PC-9 (cell line): ENCODE measurements around the gene XXYLT1.

ENCODE experiments used
- EZH2 ChIP-seq: fragments of 200-600 bp; sonication (generic); IDR thresholded peaks from 2 replicates; pipeline ENCODE4 v1.8.0; 2017; ENCODE audit warnings: antibody characterized with exemption, low read depth
- TF ChIP-seq, protein P1 (sequence below): fragments of 200-600 bp; sonication (generic); conservative IDR thresholded peaks from 2 replicates; pipeline ENCODE4 v1.6.1; 2017; ENCODE audit warnings: mixed run types, antibody characterized with exemption, mild to moderate bottlenecking, moderate library complexity

DNA sequence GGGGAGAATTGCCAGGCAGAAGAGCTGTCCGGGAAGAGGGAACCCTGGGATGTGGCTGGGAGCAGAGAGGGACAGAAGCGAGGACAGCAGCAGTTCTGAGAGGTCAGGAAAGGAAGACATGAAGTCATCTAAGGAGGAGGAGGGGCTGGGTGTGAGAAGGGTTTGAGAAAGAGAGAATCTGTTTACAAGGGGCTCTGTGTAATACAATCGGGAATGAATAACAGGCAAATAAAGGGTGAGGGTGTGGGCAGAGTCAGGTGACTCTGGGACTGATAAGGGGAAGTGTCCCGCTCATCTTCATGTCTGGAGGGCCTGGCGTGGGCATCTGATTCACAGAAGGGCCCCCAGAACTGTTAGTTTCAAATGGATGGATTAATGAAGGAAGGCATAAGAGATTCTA lies 191.3 kb downstream of the XXYLT1 start:
- no peak for TF ChIP-seq EZH2
- TF ChIP-seq, protein P1, sequence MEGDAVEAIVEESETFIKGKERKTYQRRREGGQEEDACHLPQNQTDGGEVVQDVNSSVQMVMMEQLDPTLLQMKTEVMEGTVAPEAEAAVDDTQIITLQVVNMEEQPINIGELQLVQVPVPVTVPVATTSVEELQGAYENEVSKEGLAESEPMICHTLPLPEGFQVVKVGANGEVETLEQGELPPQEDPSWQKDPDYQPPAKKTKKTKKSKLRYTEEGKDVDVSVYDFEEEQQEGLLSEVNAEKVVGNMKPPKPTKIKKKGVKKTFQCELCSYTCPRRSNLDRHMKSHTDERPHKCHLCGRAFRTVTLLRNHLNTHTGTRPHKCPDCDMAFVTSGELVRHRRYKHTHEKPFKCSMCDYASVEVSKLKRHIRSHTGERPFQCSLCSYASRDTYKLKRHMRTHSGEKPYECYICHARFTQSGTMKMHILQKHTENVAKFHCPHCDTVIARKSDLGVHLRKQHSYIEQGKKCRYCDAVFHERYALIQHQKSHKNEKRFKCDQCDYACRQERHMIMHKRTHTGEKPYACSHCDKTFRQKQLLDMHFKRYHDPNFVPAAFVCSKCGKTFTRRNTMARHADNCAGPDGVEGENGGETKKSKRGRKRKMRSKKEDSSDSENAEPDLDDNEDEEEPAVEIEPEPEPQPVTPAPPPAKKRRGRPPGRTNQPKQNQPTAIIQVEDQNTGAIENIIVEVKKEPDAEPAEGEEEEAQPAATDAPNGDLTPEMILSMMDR = no peak
